ENCODE results near the gene DCTN3.

Gene DCTN3

GRCh38 chr9:34637356-34638137 is 17.3 kb upstream of the DCTN3 start, which contains the start of gene SIGMAR1:
SIGMAR1 (minus strand) TSS chr9:34637787; CDS start chr9:34637697, 90 bp downstream.
- H3K9ac ChIP-seq (ENCODE audit: low read depth, low read length): peak within 1 kb of the TSS; percentile 70
- peaks cover 15% of the 10 kb centered on the region for H3K4me1 ChIP-seq (ENCODE audit: insufficient read depth, low read length)
- H3K9me3 ChIP-seq (ENCODE audit: control insufficient read depth, insufficient read depth, low read length): no peaks in the 10 kb centered on the region
- no peaks in the 10 kb centered on the region for H3K36me3 ChIP-seq (ENCODE audit: insufficient read depth, low read length)

- Histone ChIP-seq H3K9me3 (ENCODE audit: control insufficient read depth, insufficient read depth, low read length) (no peaks in the 10 kb centered on the region), H3K9ac (ENCODE audit: low read depth, low read length) (peak overlapping the region; percentile 70), H3K36me3 (ENCODE audit: insufficient read depth, low read length) (no peaks in the 10 kb centered on the region), H3K4me1 (ENCODE audit: insufficient read depth, low read length) (peaks cover 15% of the 10 kb centered on the region)
Observed at GRCh38 chr9:34636791-34637355, 16.6 kb upstream of the DCTN3 start.

GRCh38 chr9:34635556-34635955 is 15.3 kb upstream of the DCTN3 start:
- no peaks in the 10 kb centered on the region for H3K9me3 ChIP-seq (ENCODE audit: control insufficient read depth, insufficient read depth, low read length)
- no peaks in the 10 kb centered on the region for H3K36me3 ChIP-seq (ENCODE audit: insufficient read depth, low read length)
- H3K4me1 ChIP-seq (ENCODE audit: insufficient read depth, low read length): peaks cover 15% of the 10 kb centered on the region
- H3K9ac ChIP-seq (ENCODE audit: low read depth, low read length): no peak overlapping the region

GRCh38 chr9:34634551-34635248 is 14.4 kb upstream of the DCTN3 start:
- no peaks in the 10 kb centered on the region for H3K36me3 ChIP-seq (ENCODE audit: insufficient read depth, low read length)
- H3K9me3 ChIP-seq (ENCODE audit: control insufficient read depth, insufficient read depth, low read length): no peaks in the 10 kb centered on the region
- H3K4me1 ChIP-seq (ENCODE audit: insufficient read depth, low read length): peaks cover 15% of the 10 kb centered on the region
- H3K9ac ChIP-seq (ENCODE audit: low read depth, low read length): no peak overlapping the region

GRCh38 chr9:34633851-34634550 is 13.7 kb upstream of the DCTN3 start:
- Histone ChIP-seq H3K9ac (ENCODE audit: low read depth, low read length) (no peak overlapping the region), H3K36me3 (ENCODE audit: insufficient read depth, low read length) (no peaks in the 10 kb centered on the region), H3K4me1 (ENCODE audit: insufficient read depth, low read length) (peaks cover 15% of the 10 kb centered on the region), H3K9me3 (ENCODE audit: control insufficient read depth, insufficient read depth, low read length) (no peaks in the 10 kb centered on the region)

- Histone ChIP-seq H3K9me3 (ENCODE audit: control insufficient read depth, insufficient read depth, low read length) (no peaks in the 10 kb centered on the region), H3K4me1 (ENCODE audit: insufficient read depth, low read length) (peaks cover 11% of the 10 kb centered on the region), H3K9ac (ENCODE audit: low read depth, low read length) (no peak overlapping the region), H3K36me3 (ENCODE audit: insufficient read depth, low read length) (no peaks in the 10 kb centered on the region)
Observed at GRCh38 chr9:34633166-34633565, 12.9 kb upstream of the DCTN3 start.

GRCh38 chr9:34630402-34631154 is 10.3 kb upstream of the DCTN3 start:
- peaks cover 12% of the 10 kb centered on the region for H3K4me1 ChIP-seq (ENCODE audit: insufficient read depth, low read length)
- no peaks in the 10 kb centered on the region for H3K36me3 ChIP-seq (ENCODE audit: insufficient read depth, low read length)
- no peak overlapping the region for H3K9ac ChIP-seq (ENCODE audit: low read depth, low read length)
- H3K9me3 ChIP-seq (ENCODE audit: control insufficient read depth, insufficient read depth, low read length): no peaks in the 10 kb centered on the region

- Histone ChIP-seq H3K4me1 (ENCODE audit: insufficient read depth, low read length) (peaks cover 12% of the 10 kb centered on the region), H3K9ac (ENCODE audit: low read depth, low read length) (peak overlapping the region; percentile 39; the same call in 1 of the 2 replicates), H3K9me3 (ENCODE audit: control insufficient read depth, insufficient read depth, low read length) (no peaks in the 10 kb centered on the region), H3K36me3 (ENCODE audit: insufficient read depth, low read length) (no peaks in the 10 kb centered on the region)
Observed at GRCh38 chr9:34629491-34629808, 9.2 kb upstream of the DCTN3 start.

GRCh38 chr9:34628656-34629490 is 8.6 kb upstream of the DCTN3 start, which contains the start of gene ARID3C:
ARID3C (minus strand) TSS chr9:34629066; CDS start chr9:34628014, 1,052 bp downstream.
- peak within 1 kb of the TSS; percentile 39; the same call in 1 of the 2 replicates for H3K9ac ChIP-seq (ENCODE audit: low read depth, low read length)
- H3K9me3 ChIP-seq (ENCODE audit: control insufficient read depth, insufficient read depth, low read length): no peaks in the 10 kb centered on the region
- H3K4me1 ChIP-seq (ENCODE audit: insufficient read depth, low read length): peaks cover 12% of the 10 kb centered on the region
- no peaks in the 10 kb centered on the region for H3K36me3 ChIP-seq (ENCODE audit: insufficient read depth, low read length)

GRCh38 chr9:34627716-34628655 is 7.7 kb upstream of the DCTN3 start:
- Histone ChIP-seq H3K36me3 (ENCODE audit: insufficient read depth, low read length) (no peaks in the 10 kb centered on the region), H3K9me3 (ENCODE audit: control insufficient read depth, insufficient read depth, low read length) (no peaks in the 10 kb centered on the region), H3K9ac (ENCODE audit: low read depth, low read length) (peak overlapping the region; percentile 39; the same call in 1 of the 2 replicates)

GRCh38 chr9:34625186-34625486 is 4.8 kb upstream of the DCTN3 start:
- no peak overlapping the region for H3K9ac ChIP-seq (ENCODE audit: low read depth, low read length)
- no peaks in the 10 kb centered on the region for H3K36me3 ChIP-seq (ENCODE audit: insufficient read depth, low read length)
- H3K9me3 ChIP-seq (ENCODE audit: control insufficient read depth, insufficient read depth, low read length): no peaks in the 10 kb centered on the region
- peaks cover 4% of the 10 kb centered on the region for H3K4me1 ChIP-seq (ENCODE audit: insufficient read depth, low read length)

More at GRCh38 chr9:34627716-34628655, 7.7 kb upstream of the DCTN3 start:
- H3K4me1 ChIP-seq (ENCODE audit: insufficient read depth, low read length): peaks cover 4% of the 10 kb centered on the region

- H3K36me3 ChIP-seq (ENCODE audit: insufficient read depth, low read length): no peaks in the 10 kb centered on the region
- H3K9ac ChIP-seq (ENCODE audit: low read depth, low read length): peak overlapping the region; percentile 33; the same call in 1 of the 2 replicates
- H3K4me1 ChIP-seq (ENCODE audit: insufficient read depth, low read length): peaks cover 4% of the 10 kb centered on the region
- no peaks in the 10 kb centered on the region for H3K9me3 ChIP-seq (ENCODE audit: control insufficient read depth, insufficient read depth, low read length)
Observed at GRCh38 chr9:34624475-34625185, 4.3 kb upstream of the DCTN3 start.

Data from ES-I3 (cell line).